IPS DF 6.9 (cell line): Measurements from ENCODE around the gene POGLUT2.

Experiments used
- DNase-seq: peaks from one replicate; pipeline ENCODE4 v3.0.0-alpha.2; 2013; ENCODE audit warnings: low read depth, low spot score
- H3K27ac ChIP-seq: one replicate; pipeline ENCODE4 v1.5.1; 2013; ENCODE audit warnings: low read length, control low read depth
- H3K27me3 ChIP-seq: 2 replicates; pipeline ENCODE4 v1.6.1; 2013; ENCODE audit warnings: mild to moderate bottlenecking, low read length; ENCODE audit not compliant: control insufficient read depth, insufficient read depth
- H3K36me3 ChIP-seq: 2 replicates; pipeline ENCODE4 v1.6.1; 2013; ENCODE audit warnings: low read length; ENCODE audit not compliant: control insufficient read depth, insufficient read depth
- H3K4me1 ChIP-seq: 2 replicates; pipeline ENCODE4 v1.6.1; 2013; ENCODE audit warnings: low read length; ENCODE audit not compliant: control insufficient read depth, insufficient read depth
- H3K4me3 ChIP-seq: 2 replicates; pipeline ENCODE4 v1.5.1; 2013; ENCODE audit warnings: mild to moderate bottlenecking, low read length
- H3K9me3 ChIP-seq: 2 replicates; pipeline ENCODE4 v1.6.1; 2013; ENCODE audit warnings: low read length, inconsistent platforms; ENCODE audit not compliant: control insufficient read depth, insufficient read depth
- WGBS: extraction: QIAGEN DNeasy Blood & Tissue Kit; methylation state at CpG from one replicate; pipeline ENCODE4 v1.1.7; 2013; ENCODE audit warnings: mixed read lengths, missing lambda C conversion rate; ENCODE audit not compliant: insufficient read length, insufficient coverage; 5-methylcytosine and 5-hydroxymethylcytosine counted together

Gene POGLUT2

GRCh38 chr13:102798581-102799425 is at the start of gene POGLUT2, which contains the start of gene BIVM:
TSS of gene POGLUT2 (minus strand) at chr13:102798976. CDS start at chr13:102798670, 306 bp downstream.
TSS of gene BIVM (plus strand) at chr13:102799119. CDS start at chr13:102807268, 8,149 bp downstream.
- Histone ChIP-seq H3K27ac (no peak within 1 kb of the TSS), H3K4me1 (no peaks in the 10 kb centered on the region), H3K9me3 (no peaks in the 10 kb centered on the region), H3K27me3 (no peaks in the 10 kb centered on the region; the same call in 1 of the 2 replicates), H3K36me3 (no peaks in the 10 kb centered on the region), H3K4me3 (peak within 1 kb of the TSS; percentile 67)
- peak; percentile 84 for DNase-seq
- WGBS, result no CpG with 5 or more reads among the region's 72 CpGs

GRCh38 chr13:102847272-102848234 is 48.8 kb upstream of the POGLUT2 start:
- Histone ChIP-seq H3K4me1 (no peaks in the 10 kb centered on the region), H3K4me3 (no peak overlapping the region), H3K27ac (no peak overlapping the region), H3K27me3 (no peaks in the 10 kb centered on the region), H3K9me3 (no peaks in the 10 kb centered on the region), H3K36me3 (no peaks in the 10 kb centered on the region)
- DNase-seq, result no peak
- no CpG with 5 or more reads among the region's 12 CpGs for WGBS

- Histone ChIP-seq H3K4me3 (peak overlapping the region; percentile 89), H3K4me1 (no peaks in the 10 kb centered on the region), H3K27me3 (no peaks in the 10 kb centered on the region), H3K9me3 (no peaks in the 10 kb centered on the region), H3K27ac (no peak overlapping the region), H3K36me3 (no peaks in the 10 kb centered on the region)
- no peak for DNase-seq
- no CpG with 5 or more reads among the region's 31 CpGs for WGBS
Measured at GRCh38 chr13:102846261-102847015, 47.7 kb upstream of the POGLUT2 start.

GRCh38 chr13:102845630-102846260 is 47.0 kb upstream of the POGLUT2 start, which contains the start of gene ERCC5:
TSS of gene ERCC5 (plus strand) at chr13:102846032. CDS start at chr13:102846267, 235 bp downstream.
- Histone ChIP-seq H3K27ac (no peak within 1 kb of the TSS), H3K9me3 (no peaks in the 10 kb centered on the region), H3K4me3 (peak within 1 kb of the TSS; percentile 89), H3K27me3 (no peaks in the 10 kb centered on the region), H3K4me1 (no peaks in the 10 kb centered on the region), H3K36me3 (no peaks in the 10 kb centered on the region)
- peak; percentile 88 for DNase-seq
- WGBS, result no CpG with 5 or more reads among the region's 49 CpGs

GRCh38 chr13:102845289-102845629 is 46.5 kb upstream of the POGLUT2 start:
- Histone ChIP-seq H3K36me3 (no peaks in the 10 kb centered on the region), H3K27me3 (no peaks in the 10 kb centered on the region), H3K4me1 (no peaks in the 10 kb centered on the region), H3K4me3 (peak overlapping the region; percentile 89; the same call in 1 of the 2 replicates), H3K9me3 (no peaks in the 10 kb centered on the region), H3K27ac (no peak overlapping the region)
- no CpG with 5 or more reads among the region's 13 CpGs for WGBS
- no peak for DNase-seq

GRCh38 chr13:102839462-102839861 is 40.7 kb upstream of the POGLUT2 start:
- WGBS, result no CpG with 5 or more reads among the region's 5 CpGs
- no peaks in the 10 kb centered on the region for H3K36me3 ChIP-seq
- no peaks in the 10 kb centered on the region for H3K4me1 ChIP-seq
- no peaks in the 10 kb centered on the region for H3K9me3 ChIP-seq
- H3K4me3 ChIP-seq, result no peak overlapping the region
- no peak for DNase-seq
- H3K27me3 ChIP-seq, result no peaks in the 10 kb centered on the region
- H3K27ac ChIP-seq, result no peak overlapping the region

GRCh38 chr13:102838982-102839381 is 40.2 kb upstream of the POGLUT2 start:
- no peaks in the 10 kb centered on the region for H3K27me3 ChIP-seq
- no peaks in the 10 kb centered on the region for H3K9me3 ChIP-seq
- H3K4me1 ChIP-seq, result no peaks in the 10 kb centered on the region
- no peak for DNase-seq
- WGBS, result no CpG with 5 or more reads among the region's 4 CpGs
- H3K4me3 ChIP-seq, result no peak overlapping the region
- H3K36me3 ChIP-seq, result no peaks in the 10 kb centered on the region
- no peak overlapping the region for H3K27ac ChIP-seq

- H3K9me3 ChIP-seq, result no peaks in the 10 kb centered on the region
- WGBS, result no CpG with 5 or more reads among the region's 1 CpG
- H3K27me3 ChIP-seq, result no peaks in the 10 kb centered on the region
- no peak overlapping the region for H3K4me3 ChIP-seq
- H3K4me1 ChIP-seq, result no peaks in the 10 kb centered on the region
- no peak for DNase-seq
- H3K36me3 ChIP-seq, result no peaks in the 10 kb centered on the region
- no peak overlapping the region for H3K27ac ChIP-seq
Measured at GRCh38 chr13:102838273-102838672, 39.5 kb upstream of the POGLUT2 start.

GRCh38 chr13:102836471-102836870 is 37.7 kb upstream of the POGLUT2 start:
- H3K36me3 ChIP-seq, result no peaks in the 10 kb centered on the region
- no peak overlapping the region for H3K27ac ChIP-seq
- H3K9me3 ChIP-seq, result no peaks in the 10 kb centered on the region
- H3K4me3 ChIP-seq, result no peak overlapping the region
- WGBS, result no CpG with 5 or more reads among the region's 4 CpGs
- no peaks in the 10 kb centered on the region for H3K4me1 ChIP-seq
- H3K27me3 ChIP-seq, result no peaks in the 10 kb centered on the region
- DNase-seq, result no peak
